HG03097 (cell line): Measurements from ENCODE around the gene AGR3.
A peak's percentile ranks its signal among the peaks of the same experiment; 100 is the strongest.

Source experiments
- ATAC-seq: cut with Tn5 transposase; IDR thresholded peaks from one replicate; pipeline ENCODE4 v1.9.1; 2021; ENCODE audit not compliant: unreplicated experiment, low FRiP score

AGR3 gene

DNA sequence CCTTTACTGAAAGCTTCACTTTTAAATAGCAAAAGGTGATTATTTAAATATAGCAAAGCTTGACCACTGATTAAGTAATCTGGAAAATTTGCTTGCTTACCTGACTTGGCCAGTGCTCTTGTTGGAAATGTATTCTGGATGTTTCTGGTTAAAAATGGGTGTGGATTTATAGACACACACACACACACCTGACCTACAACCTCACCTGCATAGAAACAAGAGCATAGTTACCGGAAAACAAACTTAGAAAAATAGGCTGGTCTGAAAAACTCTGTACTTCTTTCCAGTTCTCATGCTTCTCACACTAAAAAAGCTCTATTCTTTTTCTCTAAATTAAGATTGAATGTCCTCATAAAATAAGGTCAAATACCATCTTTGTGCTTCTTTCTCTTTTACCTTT, at the start of gene AGR3:
Gene AGR3 (minus strand): TSS at position 140 of the 400 bp plus-strand sequence. CDS start 3,365 bp downstream, outside the sequence.
- no peak for ATAC-seq

GRCh38 chr7:16930946-16931345, 49.2 kb upstream of the AGR3 start:
- ATAC-seq: no peak

- peak; percentile 82 for ATAC-seq
These were observed 47.5 kb upstream of the AGR3 start for GRCh38 chr7:16929146-16929762.

DNA sequence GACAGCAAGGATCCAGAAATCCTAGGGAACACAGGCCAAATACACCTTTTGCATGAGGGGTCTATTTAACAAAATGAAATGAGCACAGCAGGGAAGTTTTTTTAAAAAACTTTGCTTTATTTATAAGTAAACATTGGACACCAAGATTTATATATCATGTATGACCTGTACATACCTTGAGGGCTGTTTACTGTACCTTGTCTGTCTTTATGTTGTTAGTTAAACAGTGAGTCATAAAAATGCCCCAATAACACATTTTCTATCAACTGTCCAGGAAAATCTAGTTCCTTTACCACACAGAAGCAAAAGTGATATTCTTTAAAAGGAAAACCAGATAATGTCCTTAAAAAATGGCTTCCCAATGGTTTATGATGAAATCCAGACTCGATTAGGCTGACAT, 45.1 kb upstream of the AGR3 start:
- ATAC-seq: no peak

DNA sequence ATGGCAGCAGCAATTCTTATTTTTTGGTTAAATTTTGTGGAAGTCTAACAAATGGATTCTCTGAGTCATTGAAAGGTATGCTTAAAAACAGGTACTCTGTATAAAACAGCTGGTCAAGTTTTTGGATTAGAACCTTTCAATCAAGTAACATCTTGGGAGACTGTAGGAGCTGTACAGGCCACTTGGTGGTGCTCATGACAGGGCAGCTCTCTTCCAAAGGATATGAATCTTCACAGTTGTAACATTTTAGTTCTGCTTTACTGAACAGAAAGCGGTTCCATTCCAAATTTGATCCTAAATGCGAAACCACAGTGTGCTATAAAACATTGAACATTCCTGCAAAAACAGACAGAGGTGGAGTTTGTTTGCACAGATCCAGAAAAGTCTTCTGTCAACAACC, 44.5 kb upstream of the AGR3 start:
- no peak for ATAC-seq

GRCh38 chr7:16925609-16926008, 43.8 kb upstream of the AGR3 start:
- no peak for ATAC-seq

- ATAC-seq: no peak
These were observed 41.2 kb upstream of the AGR3 start for GRCh38 chr7:16923019-16923418.

- no peak for ATAC-seq
These were observed 40.0 kb upstream of the AGR3 start for GRCh38 chr7:16921644-16922257.

DNA sequence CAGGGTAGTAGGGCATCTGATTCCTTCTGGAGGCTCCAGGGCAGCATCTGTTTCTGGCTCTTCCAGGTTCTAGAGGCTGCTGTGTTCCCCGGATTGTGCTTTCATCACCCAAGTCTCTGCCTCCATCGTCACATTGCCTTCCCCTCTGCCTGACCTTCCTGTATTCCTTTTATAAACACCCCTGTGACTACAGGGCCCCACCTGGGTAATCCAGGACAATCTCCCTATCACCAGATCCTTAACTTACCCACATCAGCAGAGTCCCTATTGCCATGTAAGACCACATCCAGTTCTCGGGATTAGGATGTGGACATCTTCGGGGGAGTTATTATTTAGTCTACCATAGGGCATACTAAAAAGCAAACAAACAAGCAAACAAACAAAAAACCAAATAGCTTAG, 39.4 kb upstream of the AGR3 start:
- ATAC-seq: no peak

DNA sequence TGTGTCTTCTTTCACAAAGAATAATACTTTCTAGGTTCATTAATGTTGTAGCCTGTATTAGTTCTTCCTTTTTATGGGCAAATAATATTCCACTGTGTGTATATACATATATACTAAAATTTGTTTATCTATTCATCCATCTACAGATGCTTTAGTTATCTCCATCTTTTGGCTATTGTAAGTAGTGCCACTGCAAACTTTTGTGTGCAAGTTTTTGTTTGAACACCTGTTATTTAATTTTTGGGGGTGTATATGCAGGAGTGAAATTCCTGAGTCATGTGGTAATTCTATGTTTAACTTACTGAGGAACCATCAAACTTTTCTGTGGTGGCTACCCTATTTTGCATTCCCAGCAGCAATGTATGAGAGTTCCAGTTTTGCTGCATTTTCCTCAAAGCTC, 37.7 kb upstream of the AGR3 start:
- ATAC-seq: no peak

DNA sequence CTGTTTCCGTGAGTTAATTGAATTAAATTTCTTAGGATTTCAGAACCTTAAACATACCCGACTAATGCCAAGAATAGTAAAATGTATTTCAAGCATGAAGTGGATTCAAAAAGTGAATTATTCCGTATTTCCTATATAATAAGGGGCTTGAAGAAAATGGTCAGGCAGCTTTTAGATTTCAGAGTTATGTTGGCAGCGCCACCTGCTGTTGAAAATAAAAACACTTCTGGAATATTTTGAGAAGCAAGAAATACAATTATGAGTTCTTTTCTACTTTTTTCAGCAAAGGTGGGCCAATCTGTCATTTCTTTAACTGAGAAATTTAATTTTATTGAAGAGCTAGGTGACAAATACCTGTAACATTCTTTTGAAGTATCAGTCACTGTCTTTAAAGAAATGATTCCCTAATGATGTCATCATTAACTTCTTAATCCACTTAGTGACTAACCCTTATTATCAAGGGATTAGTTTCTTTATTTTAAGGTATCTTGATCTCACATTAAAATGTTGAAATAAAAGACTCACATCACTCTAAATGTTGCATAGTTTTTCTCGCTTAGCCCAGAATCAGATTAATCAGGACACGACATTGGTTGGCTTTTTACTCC, 36.6 kb upstream of the AGR3 start:
- no peak for ATAC-seq

- no peak for ATAC-seq
These were observed 35.0 kb upstream of the AGR3 start for GRCh38 chr7:16916738-16917137.

DNA sequence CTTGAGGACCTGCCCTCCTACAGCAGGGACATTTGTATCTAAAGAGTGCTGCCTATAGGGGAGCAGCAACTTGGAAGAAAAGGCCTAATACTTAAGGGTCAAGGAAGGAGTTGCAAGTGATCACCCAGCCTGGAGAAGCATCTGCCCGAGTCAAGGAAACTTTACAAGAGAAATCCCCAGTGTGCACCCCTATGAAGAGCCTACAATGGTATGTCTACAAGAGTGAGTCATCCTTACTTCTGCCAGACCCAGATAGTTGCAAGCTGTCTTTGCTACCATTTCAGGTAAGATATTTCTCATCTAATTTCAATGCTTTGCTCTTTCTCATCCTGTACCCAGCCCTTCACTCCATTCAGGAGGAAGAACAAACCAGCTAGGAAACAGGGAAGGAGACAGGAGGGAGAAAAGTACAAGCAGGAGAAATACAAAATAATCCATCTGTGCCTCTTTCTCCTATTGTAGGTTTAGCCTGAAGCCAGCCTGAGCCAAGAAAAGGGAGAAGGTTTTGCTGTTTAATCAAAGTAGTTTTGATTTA, 34.4 kb upstream of the AGR3 start:
- ATAC-seq: no peak

GRCh38 chr7:16915405-16915804, 33.6 kb upstream of the AGR3 start:
- no peak for ATAC-seq

- no peak for ATAC-seq
These were observed 33.0 kb upstream of the AGR3 start for GRCh38 chr7:16914771-16915170.

DNA sequence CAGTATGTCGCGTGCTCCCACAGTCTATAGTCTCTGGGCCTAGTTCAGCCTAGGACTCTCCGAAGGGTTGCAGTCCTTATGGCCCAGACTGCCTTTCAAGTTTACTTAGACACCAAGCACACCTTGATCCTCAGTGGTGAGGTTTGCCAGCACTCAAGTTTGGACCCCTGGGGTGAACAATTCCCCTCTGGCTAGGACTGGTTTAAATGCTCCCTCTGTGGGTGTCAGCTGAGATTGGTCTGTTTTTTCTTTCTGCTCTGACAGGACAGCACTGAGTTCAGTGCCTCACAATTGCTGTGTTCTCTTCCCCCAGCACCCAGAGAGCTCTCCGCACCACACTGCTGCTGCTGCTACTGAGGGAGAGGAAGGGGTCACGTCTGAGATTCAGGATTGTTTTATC, 31.9 kb upstream of the AGR3 start:
- no peak for ATAC-seq

GRCh38 chr7:16912540-16912939, 30.8 kb upstream of the AGR3 start:
- ATAC-seq: no peak

DNA sequence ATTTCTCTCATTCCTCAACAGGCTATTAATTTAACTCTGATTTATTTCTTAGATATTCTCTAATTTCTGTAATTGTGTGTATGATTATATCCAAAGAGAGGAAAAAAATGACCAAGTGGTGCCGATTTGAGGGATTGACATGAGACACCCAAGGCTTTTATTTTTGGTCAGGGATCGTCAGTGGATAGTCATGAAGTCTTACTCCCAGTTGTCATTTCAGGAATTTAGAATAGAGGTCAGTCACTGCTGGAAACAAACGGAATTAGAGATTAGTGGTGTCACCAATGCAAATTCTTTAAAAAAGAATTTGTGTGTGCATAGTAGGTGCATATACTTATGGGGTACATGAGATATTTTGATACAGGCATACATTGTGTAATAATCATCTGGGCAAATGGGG, 26.8 kb upstream of the AGR3 start:
- no peak for ATAC-seq

- ATAC-seq: no peak
These were observed 23.7 kb upstream of the AGR3 start for GRCh38 chr7:16905300-16906044.

DNA sequence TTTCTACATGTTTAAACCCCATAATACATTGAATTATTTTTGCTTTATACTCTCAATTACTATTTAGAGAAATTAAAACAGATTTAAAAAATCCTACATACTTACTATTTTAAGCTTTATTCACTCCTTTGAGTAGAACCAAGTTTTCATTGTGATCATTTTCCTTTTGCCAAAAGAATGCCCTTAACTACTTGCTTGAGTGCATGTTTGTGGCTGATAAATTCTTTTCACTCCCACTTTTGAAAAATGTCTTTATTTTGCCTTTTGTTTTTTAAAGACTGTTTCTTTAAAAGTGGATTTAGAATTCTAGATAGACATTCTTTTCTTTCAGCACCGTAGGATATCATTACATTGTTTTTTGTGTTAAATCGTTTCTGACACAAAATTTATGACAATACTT, 22.3 kb upstream of the AGR3 start:
- no peak for ATAC-seq

- ATAC-seq: no peak
These were observed 18.5 kb upstream of the AGR3 start for GRCh38 chr7:16900209-16900768.
